HG03097 (cell line): ENCODE measurements around the gene RNF224.
"Not testable (repeated sequence)": the region's sequence is repeated elsewhere in the genome, so short reads cannot be mapped to it uniquely, and the experiment has no call there.

Source experiments
- ATAC-seq: cut with Tn5 transposase; IDR thresholded peaks from one replicate; pipeline ENCODE4 v1.9.1; 2021; ENCODE audit not compliant: unreplicated experiment, low FRiP score

RNF224 gene

DNA sequence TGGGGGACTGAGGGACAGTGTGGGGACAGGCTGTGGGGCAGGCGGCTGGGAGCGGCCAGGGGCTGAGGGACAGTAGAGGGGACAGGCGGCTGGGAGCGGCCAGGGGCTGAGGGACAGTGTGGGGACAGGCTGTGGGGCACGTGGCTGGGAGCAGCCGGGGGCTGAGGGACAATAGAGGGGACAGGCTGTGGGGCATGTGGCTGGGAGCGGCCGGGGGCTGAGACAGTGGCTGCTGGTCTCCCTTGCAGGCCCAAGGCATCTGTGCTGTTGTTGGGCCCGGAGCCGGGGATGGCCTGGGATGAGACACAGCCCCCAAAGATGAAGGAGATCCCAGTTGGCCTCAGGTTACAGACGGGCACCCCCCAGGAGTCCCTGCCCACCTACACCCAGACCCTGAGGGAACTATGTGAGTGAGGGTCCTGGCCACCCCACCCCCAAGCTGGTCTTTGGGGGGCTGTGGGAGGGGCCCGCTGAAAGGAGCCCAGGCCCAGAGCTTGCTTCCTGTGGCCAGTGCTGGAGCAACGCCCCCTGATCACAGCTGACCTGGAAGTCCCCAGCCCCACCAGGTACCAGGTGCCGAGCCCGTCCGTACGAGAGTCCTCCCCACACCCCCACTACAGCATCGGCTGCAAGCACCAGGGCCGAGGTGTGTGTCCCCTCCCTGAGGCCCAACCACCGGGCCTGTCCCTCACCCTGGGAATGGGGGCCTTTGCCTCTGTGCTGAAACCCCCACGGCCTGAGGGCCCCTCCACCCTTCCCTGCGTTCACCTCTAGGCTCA, 24.4 kb downstream of the RNF224 start:
- no peak for ATAC-seq

DNA sequence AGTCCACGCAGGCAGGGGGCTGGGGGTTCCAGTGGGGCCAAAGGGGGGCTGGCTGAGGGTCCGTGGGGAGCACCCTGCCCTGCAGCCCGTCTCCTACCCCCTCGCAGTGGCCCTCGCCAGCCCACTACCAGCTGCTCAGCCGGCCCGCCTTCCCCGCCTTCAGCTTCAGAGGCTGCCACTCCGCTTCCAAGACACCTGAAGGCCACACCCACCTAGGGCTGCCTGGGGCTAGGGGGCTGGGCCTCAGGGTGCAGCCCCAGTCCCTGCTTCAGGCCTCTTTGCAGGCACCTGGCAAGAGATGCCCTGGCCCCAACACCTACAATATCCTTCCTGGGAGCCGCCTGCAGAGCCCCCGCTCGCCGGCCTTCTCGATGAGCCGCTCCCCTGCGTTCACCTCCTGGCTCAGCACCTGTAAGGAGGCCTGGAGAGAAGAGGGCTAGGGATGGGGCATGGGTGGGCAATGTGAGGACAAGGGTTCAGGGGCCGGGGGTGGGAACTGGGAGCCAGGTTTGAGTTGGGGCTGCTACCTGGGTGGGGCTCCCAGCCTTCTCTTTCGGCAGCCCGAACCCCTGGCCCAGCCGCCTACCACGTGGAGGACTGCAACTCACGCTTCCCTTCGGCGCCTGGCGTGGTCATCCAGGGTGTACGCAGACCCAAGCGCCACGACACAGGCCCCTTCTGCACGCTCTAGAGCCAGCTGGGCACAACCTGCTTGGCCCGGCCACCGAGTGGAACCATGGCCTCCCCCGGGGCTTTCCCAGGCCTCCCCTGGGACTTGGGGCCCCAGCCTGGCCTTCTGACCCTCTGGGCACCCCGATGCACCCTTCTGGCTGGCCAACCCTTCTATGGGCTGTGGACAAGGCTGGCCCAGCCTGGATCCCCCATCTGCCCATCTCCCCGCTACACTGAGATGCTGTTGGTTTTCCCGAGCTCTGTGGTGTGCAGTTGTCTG, 25.5 kb downstream of the RNF224 start:
- ATAC-seq, result no peak

DNA sequence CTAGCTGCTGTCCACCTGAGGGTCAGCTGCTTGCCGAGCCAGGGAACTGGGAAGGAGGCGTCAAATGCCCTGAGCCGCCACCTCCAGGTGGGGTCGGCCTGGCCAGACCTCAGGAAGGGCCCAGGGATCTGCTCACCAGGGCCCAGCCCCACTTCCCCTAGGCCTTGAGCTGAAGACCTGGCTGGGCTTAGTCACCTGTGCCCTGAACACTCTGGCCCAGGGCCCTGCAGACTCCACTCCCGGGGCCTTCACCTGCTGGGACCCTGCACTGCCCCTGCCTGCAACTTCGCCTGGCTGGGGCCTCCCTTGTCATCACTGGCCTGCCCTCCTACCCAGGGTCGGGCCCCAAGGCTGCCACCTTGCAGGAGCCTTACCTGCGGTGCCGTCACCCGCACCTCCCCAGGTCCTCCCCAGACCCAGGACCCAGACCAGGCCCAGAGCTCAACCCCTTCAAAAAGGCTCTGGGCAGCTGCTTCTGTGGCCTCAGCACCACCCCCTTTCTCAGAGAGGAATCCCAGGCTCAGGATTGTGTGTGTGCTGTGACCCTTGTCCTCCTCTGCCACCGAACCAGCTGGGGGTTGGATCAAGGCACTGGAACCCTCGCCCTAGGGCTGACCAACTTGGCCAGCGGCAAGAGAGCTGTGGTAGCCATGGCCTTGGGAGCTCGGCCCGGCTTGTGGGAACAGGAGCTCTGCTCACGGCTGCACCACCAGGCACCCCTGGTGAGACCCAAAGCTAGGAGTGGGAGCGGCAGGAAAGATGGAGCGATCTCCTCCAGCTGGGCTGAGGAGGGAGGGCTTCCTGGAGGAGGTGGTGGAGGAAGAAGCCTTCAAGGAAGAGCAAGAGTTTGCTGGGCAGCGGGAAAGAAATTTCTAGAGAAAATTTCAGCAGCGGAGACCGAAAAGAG, 26.7 kb downstream of the RNF224 start:
- no peak for ATAC-seq

GRCh38 chr9:137254624-137255447, 27.5 kb downstream of the RNF224 start, which contains the start of gene NELFB:
NELFB (plus strand) TSS chr9:137255327.
- peak; percentile 74 for ATAC-seq

GRCh38 chr9:137255448-137256114, 28.3 kb downstream of the RNF224 start:
- ATAC-seq, result peak; percentile 33

- no peak for ATAC-seq
Measured at GRCh38 chr9:137256362-137256761, 29.1 kb downstream of the RNF224 start.

GRCh38 chr9:137256856-137257255, 29.6 kb downstream of the RNF224 start:
- no peak for ATAC-seq

DNA sequence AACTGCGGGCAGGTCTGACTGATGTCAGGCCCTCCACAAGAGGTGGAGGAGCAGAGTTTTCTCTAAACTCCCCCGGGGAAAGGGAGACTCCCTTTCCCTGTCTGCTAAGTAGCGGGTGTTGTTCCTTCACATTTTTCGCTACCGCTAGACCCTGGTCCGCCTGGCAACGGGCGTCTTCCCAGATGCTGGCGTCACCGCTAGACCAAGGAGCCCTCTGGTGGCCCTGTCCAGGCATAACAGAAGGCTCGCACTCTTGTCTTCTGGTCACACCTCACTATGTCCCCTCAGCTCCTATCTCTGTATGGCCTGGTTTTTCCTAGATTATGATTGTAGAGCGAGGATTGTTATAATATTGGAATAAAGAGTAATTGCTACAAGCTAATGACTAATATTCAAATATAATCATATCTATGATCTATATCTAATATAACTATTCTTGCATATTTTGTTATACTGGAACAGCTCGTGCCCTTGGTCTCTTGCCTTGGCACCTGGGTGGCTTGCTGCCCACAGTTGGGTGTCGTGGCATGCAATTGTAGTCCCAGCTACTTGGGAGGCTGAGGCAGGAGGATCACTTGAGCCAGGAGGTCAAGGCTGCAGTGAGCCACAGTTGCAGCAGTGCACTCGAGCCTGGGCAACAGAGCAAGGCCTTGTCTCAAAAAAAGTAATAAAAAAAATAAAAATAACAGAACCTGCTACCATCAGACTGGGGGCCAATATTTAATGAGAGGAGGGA, 35.0 kb downstream of the RNF224 start:
- not testable (repeated sequence) for ATAC-seq

DNA sequence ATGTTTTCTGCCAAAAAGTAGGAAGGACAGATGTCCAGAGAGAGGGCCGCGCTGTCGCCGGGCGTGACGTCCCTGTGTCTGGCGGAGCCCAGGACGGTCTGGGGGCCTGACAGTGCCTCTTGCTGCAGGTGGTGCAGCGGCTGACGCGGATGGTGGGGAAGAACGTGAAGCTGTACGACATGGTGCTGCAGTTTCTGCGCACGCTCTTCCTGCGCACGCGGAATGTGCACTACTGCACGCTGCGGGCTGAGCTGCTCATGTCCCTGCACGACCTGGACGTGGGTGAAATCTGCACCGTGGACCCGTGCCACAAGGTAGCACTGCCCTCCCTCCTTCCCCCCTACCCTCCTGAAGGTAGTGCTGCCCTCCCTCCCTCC, 35.6 kb downstream of the RNF224 start:
- ATAC-seq, result no peak

GRCh38 chr9:137263506-137263905, 36.2 kb downstream of the RNF224 start:
- ATAC-seq, result no peak

- ATAC-seq, result no peak
Measured at GRCh38 chr9:137264067-137264466, 36.8 kb downstream of the RNF224 start.

- no peak for ATAC-seq
Measured at GRCh38 chr9:137265496-137266161, 38.3 kb downstream of the RNF224 start.

- no peak for ATAC-seq
Measured at GRCh38 chr9:137266162-137266527, 38.8 kb downstream of the RNF224 start.

- no peak for ATAC-seq
Measured at GRCh38 chr9:137266585-137267453, 39.5 kb downstream of the RNF224 start.

- no peak for ATAC-seq
Measured at GRCh38 chr9:137267933-137268355, 40.6 kb downstream of the RNF224 start.

- no peak for ATAC-seq
Measured at GRCh38 chr9:137268538-137269201, 41.4 kb downstream of the RNF224 start.
